Ovary (tissue), 3 donors: ENCODE results near the gene KLB.

ENCODE experiments used
- CTCF ChIP-seq, 3 donors: fragments of 450-650 bp in 2 of 3; fragments of 200-600 bp in 1 of 3; IDR thresholded peaks; one replicate each; pipeline versions ENCODE4 v1.5.1 to v1.8.0; 2016 to 2022; ENCODE audit warnings: antibody characterized with exemption in 3 of 3, mild to moderate bottlenecking in 1 of 3
- POLR2A ChIP-seq: fragments of 450-650 bp; IDR thresholded peaks from one replicate; pipeline ENCODE4 v1.6.1; 2017; ENCODE audit warnings: antibody characterized with exemption, mild to moderate bottlenecking, moderate library complexity
- donor health status: DM: no; HTN: no; CAD: no.

GRCh38 chr4:39369301-39369700, 37.4 kb upstream of the KLB start:
- no peak for TF ChIP-seq CTCF (IDR thresholded peaks at IDR 0.05)
- TF ChIP-seq POLR2A: no peak
